HCT116 (cell line): Measurements from ENCODE around the gene NIT2. TPM values are rescaled to one million over a fixed set of nuclear protein-coding genes. Genes with fewer than 3 reads are reported as not detected.

ENCODE experiments used
- ATAC-seq: fragments of 200-7000 bp; cut with Tn5 transposase; 2 replicates; pipeline ENCODE4 v1.9.1; 2020; ENCODE audit warnings: mild to moderate bottlenecking, moderate library complexity
- BruUV-seq: library from RNA; stranded (reverse); fragments of 400-500 nt; replicated peaks from 2 replicates; lab custom pipeline; 2021; lab: Mats Ljungman, UMichigan
- CTCF ChIA-PET: fragments of 300-600 bp; sonication (Branson Sonifier 250); formaldehyde crosslinking; loops from one replicate; lab custom pipeline; 2021; ENCODE audit warnings: antibody characterized with exemption; lab: Charles Lee
- POLR2A ChIA-PET: fragments of 300-600, 350-600 bp; sonication (Branson Sonifier 250); formaldehyde crosslinking; loops from one replicate; lab custom pipeline; 2021; ENCODE audit warnings: antibody characterized with exemption; lab: Charles Lee
- RAD21 ChIA-PET, 2 experiments: fragments of 300-600 bp; sonication (Branson Sonifier 250); formaldehyde crosslinking; loops; one replicate each; lab custom pipeline; 2023; ENCODE audit warnings: low total read pairs in 2 of 2; ENCODE audit not compliant: uncharacterized antibody in 2 of 2, unreplicated experiment in 2 of 2, low non-redundant PET in 1 of 2; lab: Charles Lee
- DNase-seq: peaks from one replicate; pipeline ENCODE4 v3.0.0-alpha.2; 2010; ENCODE audit warnings: low read depth, low spot score
- H2AFZ ChIP-seq: fragments of 200-600 bp; shearing (Covaris generic), sonication (generic); 2 replicates; pipeline ENCODE4 v1.6.1; 2017; ENCODE audit warnings: low read depth, mixed run types, mixed read lengths, antibody characterized with exemption, low read length; ENCODE audit not compliant: poor library complexity, severe bottlenecking
- H3K27ac ChIP-seq: 2 replicates; pipeline ENCODE4 v1.5.1; 2012; ENCODE audit warnings: low read depth, low read length
- H3K27me3 ChIP-seq: fragments of 200-600 bp; sonication (generic); 2 replicates; pipeline ENCODE4 v1.6.1; 2016; ENCODE audit warnings: mixed run types, low read length, mixed read lengths; ENCODE audit not compliant: insufficient read depth
- H3K36me3 ChIP-seq, 2 experiments: fragments of 200-500 bp in 1 of 2; fragments of 200-600 bp in 1 of 2; sonication (Bioruptor generic) in 1 of 2; sonication (generic) in 1 of 2; 2 replicates each; pipeline versions ENCODE4 v1.5.1 to v1.6.1; 2014 to 2016; ENCODE audit warnings: low read length in 2 of 2, inconsistent platforms in 1 of 2, mixed read lengths in 1 of 2, mixed run types in 1 of 2; ENCODE audit not compliant: insufficient read depth in 2 of 2, control insufficient read depth in 1 of 2
- H3K4me1 ChIP-seq, 2 experiments: fragments of 200-600 bp in 1 of 2; sonication (generic) in 1 of 2; 2 replicates each; pipeline versions ENCODE4 v1.5.1 to v1.6.1; 2012 to 2017; ENCODE audit warnings: low read length in 2 of 2, inconsistent platforms in 1 of 2, mild to moderate bottlenecking in 1 of 2, mixed read lengths in 1 of 2, mixed run types in 1 of 2, moderate library complexity in 1 of 2; ENCODE audit not compliant: insufficient read depth in 2 of 2, control insufficient read depth in 1 of 2
- H3K4me2 ChIP-seq: fragments of 200-600 bp; sonication (generic); 2 replicates; pipeline ENCODE4 v1.6.1; 2017; ENCODE audit warnings: mixed run types, low read length, mixed read lengths
- H3K4me3 ChIP-seq, 2 experiments: fragments of 200-600 bp in 1 of 2; sonication (generic) in 1 of 2; replicated peaks in 1 of 2; 2 replicates each; pipeline ENCODE4 v1.5.1; 2011 to 2016; ENCODE audit warnings: low read length in 2 of 2, control low read depth in 1 of 2, low read depth in 1 of 2, mild to moderate bottlenecking in 1 of 2, mixed read lengths in 1 of 2, mixed run types in 1 of 2
- H3K79me2 ChIP-seq: fragments of 200-600 bp; sonication (generic); 2 replicates; pipeline ENCODE4 v1.6.1; 2017; ENCODE audit warnings: mild to moderate bottlenecking, mixed run types, low read length, moderate library complexity, mixed read lengths; ENCODE audit not compliant: insufficient read depth
- H3K9ac ChIP-seq: fragments of 200-600 bp; sonication (generic); 2 replicates; pipeline ENCODE4 v1.6.1; 2016; ENCODE audit warnings: low read length, mixed read lengths
- H3K9me2 ChIP-seq: fragments of 200-600 bp; sonication (generic), shearing (Covaris generic); 2 replicates; pipeline ENCODE4 v1.6.1; 2017; ENCODE audit warnings: mixed run types, mild to moderate bottlenecking, moderate library complexity; ENCODE audit not compliant: insufficient read depth
- H3K9me3 ChIP-seq, 2 experiments: fragments of 200-500 bp in 1 of 2; fragments of 200-600 bp in 1 of 2; sonication (Bioruptor generic) in 1 of 2; sonication (generic) in 1 of 2; 2 replicates each; pipeline ENCODE4 v1.6.1; 2014 to 2017; ENCODE audit warnings: low read length in 2 of 2, mixed read lengths in 2 of 2, inconsistent platforms in 1 of 2, low read depth in 1 of 2, mild to moderate bottlenecking in 1 of 2, mixed run types in 1 of 2, moderate library complexity in 1 of 2; ENCODE audit not compliant: control insufficient read depth in 1 of 2, insufficient read depth in 1 of 2
- H4K20me1 ChIP-seq: fragments of 200-600 bp; sonication (generic), shearing (Covaris generic); 2 replicates; pipeline ENCODE4 v1.6.1; 2017; ENCODE audit warnings: mixed run types, mild to moderate bottlenecking, moderate library complexity; ENCODE audit not compliant: insufficient read depth
- EGR1 ChIP-seq: IDR thresholded peaks from 2 replicates; pipeline ENCODE4 v1.6.1; 2012; ENCODE audit warnings: low read depth
- EZH2 ChIP-seq: fragments of 200-600 bp; sonication (generic); IDR thresholded peaks from 2 replicates; pipeline ENCODE4 v1.6.1; 2017; ENCODE audit warnings: antibody characterized with exemption, mixed run types
- EZH2phosphoT487 ChIP-seq: fragments of 200-600 bp; IDR thresholded peaks from 2 replicates; pipeline ENCODE4 v1.6.1; 2018; ENCODE audit warnings: antibody characterized with exemption, borderline replicate concordance
- POLR2AphosphoS5 ChIP-seq: IDR thresholded peaks from 2 replicates; pipeline ENCODE4 v1.6.1; 2011; ENCODE audit warnings: mild to moderate bottlenecking, low read depth, low read length, moderate library complexity
- RAD21 ChIP-seq: IDR thresholded peaks from 2 replicates; pipeline ENCODE4 v1.6.1; 2012; ENCODE audit warnings: low read depth, mild to moderate bottlenecking
- SP1 ChIP-seq: IDR thresholded peaks from 2 replicates; pipeline ENCODE4 v1.6.1; 2012; ENCODE audit warnings: low read depth
- TCF7L2 ChIP-seq: IDR thresholded peaks from 2 replicates; pipeline ENCODE4 v1.7.0; 2011; ENCODE audit warnings: borderline replicate concordance, inconsistent platforms; ENCODE audit not compliant: insufficient read depth, insufficient read length; ENCODE audit errors: extremely low read depth
- intact Hi-C: fragments of 100-400 bp; cut with micrococcal nuclease; formaldehyde crosslinking; loops from 2 replicates; pipeline ENCODE4 v1.10.0; 2022
- total RNA-seq: library from RNA; stranded (reverse); gene quantifications from one replicate; pipeline ENCODE4 v1.2.1, GENCODE V29; 2021; ENCODE audit not compliant: unreplicated experiment
- TF ChIP-seq, protein P1 (sequence below): IDR thresholded peaks from 2 replicates; pipeline ENCODE4 v1.6.1; 2012
- TF ChIP-seq, protein P2 (sequence below): IDR thresholded peaks from 2 replicates; pipeline ENCODE4 v1.6.1; 2011; ENCODE audit warnings: mild to moderate bottlenecking, low read length, moderate library complexity; ENCODE audit not compliant: insufficient replicate concordance; ENCODE audit errors: extremely low read depth
- TF ChIP-seq, protein P3 (sequence below): IDR thresholded peaks from 2 replicates; pipeline ENCODE4 v1.6.1; 2012; ENCODE audit warnings: low read depth

The NIT2 gene
- total RNA-seq, 1 experiment from 2014 or later = 44.7 TPM

DNA sequence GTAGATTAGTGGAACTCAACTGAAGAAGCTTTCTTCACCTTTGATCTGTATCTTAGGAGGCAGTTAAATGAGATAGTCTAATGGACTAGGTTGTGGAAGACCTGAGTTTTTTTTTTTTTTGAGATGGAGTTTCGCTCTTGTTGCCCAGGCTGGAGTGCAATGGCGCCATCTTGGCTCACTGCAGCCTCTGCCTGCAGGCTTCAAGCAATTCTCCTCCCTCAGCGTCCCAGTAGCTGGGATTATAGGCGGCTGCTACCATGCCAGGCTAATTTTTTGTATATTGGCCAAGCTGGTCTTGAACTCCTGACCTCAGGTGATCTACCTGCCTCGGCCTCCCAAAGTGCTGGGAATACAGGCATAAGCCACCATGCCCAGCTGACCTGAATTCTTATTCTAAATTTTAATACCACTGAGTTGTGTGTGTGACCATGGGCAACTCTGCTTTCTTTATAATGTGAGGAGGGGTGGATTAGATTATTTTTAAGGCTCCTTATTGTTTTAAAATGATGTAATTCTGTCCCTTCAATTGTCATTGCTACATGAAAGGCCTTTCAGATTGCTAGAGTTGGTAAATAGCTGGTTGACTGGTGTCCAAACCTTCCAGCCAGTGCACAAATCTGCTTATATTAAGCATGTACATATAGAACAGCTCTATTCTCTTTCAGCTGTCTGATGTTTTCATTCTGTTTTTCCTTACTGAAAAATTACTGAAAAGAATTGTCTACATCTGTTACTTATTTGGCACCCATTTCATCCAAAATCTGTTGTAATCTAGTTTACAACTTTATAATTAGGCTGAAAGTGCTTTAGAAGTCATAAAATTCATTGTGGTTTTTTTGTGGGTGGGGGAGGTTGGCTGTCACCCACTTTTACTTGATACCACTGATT, 69.0 kb downstream of the NIT2 start:
- Histone ChIP-seq H4K20me1 (no peaks in the 10 kb centered on the region), H3K4me3 (no peak overlapping the region), H3K27ac (no peak overlapping the region), H3K36me3 (no peaks in the 10 kb centered on the region), H2AFZ (no peak overlapping the region), H3K9ac (no peak overlapping the region), H3K79me2 (peaks cover 24% of the 10 kb centered on the region)
- POLR2A ChIA-PET = no interaction called here
- no peak for ATAC-seq
- no peak for TF ChIP-seq EZH2
- no peak for TF ChIP-seq EZH2phosphoT487
- TF ChIP-seq, protein P1, sequence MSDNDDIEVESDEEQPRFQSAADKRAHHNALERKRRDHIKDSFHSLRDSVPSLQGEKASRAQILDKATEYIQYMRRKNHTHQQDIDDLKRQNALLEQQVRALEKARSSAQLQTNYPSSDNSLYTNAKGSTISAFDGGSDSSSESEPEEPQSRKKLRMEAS = no peak
- no peak for TF ChIP-seq RAD21
- TF ChIP-seq, all 23 proteins: peak for 0
- ChIA-PET RAD21 (no interaction called here), CTCF (interaction anchor here (0.6 kb wide), 1 partner anchor 189 kb away, joined by 3 read pairs; no protein-coding TSS in a partner anchor)
- BruUV-seq = no TSS peak
- Histone ChIP-seq H3K4me1 (peaks cover 14 to 24% of the 10 kb centered on the region in 2 experiments), H3K9me3 (no peaks in the 10 kb centered on the region), H3K4me2 (no peak overlapping the region), H3K9me2 (no peaks in the 10 kb centered on the region), H3K27me3 (no peaks in the 10 kb centered on the region)
- intact Hi-C loops = no loop called here
- DNase-seq = no peak

DNA sequence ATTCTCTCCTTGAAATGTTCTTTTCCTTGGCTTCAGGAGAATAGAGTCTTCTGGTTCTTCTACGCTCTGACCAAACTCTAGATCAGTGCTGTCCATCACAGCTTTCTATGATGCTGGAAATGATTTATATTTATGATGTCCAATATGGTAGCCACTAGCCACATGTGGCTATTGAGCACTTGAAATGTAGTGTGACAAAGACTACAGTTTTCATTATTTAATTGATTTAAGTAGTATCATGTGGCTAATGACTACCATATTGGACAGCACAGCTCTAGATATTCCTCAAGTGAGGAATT, 69.6 kb downstream of the NIT2 start:
- H3K36me3 ChIP-seq = no peaks in the 10 kb centered on the region
- H3K9ac ChIP-seq = no peak overlapping the region
- H3K4me3 ChIP-seq = no peak overlapping the region
- H3K79me2 ChIP-seq = peaks cover 18% of the 10 kb centered on the region
- no peaks in the 10 kb centered on the region for H3K9me3 ChIP-seq
- intact Hi-C loops = no loop called here
- H3K27ac ChIP-seq = no peak overlapping the region
- no peak overlapping the region for H3K4me2 ChIP-seq
- ChIA-PET CTCF (no interaction called here), RAD21 (no interaction called here), POLR2A (no interaction called here)
- H4K20me1 ChIP-seq = no peaks in the 10 kb centered on the region
- no peaks in the 10 kb centered on the region for H3K9me2 ChIP-seq
- BruUV-seq = no TSS peak
- ATAC-seq = no peak
- H3K27me3 ChIP-seq = no peaks in the 10 kb centered on the region
- peaks cover 14 to 23% of the 10 kb centered on the region in 2 experiments for H3K4me1 ChIP-seq
- H2AFZ ChIP-seq = no peak overlapping the region
- DNase-seq = no peak
- TF ChIP-seq SP1 (no peak), POLR2AphosphoS5 (no peak), EZH2phosphoT487 (no peak), EGR1 (no peak), TCF7L2 (no peak)
- TF ChIP-seq, protein P2, sequence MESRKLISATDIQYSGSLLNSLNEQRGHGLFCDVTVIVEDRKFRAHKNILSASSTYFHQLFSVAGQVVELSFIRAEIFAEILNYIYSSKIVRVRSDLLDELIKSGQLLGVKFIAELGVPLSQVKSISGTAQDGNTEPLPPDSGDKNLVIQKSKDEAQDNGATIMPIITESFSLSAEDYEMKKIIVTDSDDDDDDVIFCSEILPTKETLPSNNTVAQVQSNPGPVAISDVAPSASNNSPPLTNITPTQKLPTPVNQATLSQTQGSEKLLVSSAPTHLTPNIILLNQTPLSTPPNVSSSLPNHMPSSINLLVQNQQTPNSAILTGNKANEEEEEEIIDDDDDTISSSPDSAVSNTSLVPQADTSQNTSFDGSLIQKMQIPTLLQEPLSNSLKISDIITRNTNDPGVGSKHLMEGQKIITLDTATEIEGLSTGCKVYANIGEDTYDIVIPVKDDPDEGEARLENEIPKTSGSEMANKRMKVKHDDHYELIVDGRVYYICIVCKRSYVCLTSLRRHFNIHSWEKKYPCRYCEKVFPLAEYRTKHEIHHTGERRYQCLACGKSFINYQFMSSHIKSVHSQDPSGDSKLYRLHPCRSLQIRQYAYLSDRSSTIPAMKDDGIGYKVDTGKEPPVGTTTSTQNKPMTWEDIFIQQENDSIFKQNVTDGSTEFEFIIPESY = no peak
- TF ChIP-seq, protein P3, sequence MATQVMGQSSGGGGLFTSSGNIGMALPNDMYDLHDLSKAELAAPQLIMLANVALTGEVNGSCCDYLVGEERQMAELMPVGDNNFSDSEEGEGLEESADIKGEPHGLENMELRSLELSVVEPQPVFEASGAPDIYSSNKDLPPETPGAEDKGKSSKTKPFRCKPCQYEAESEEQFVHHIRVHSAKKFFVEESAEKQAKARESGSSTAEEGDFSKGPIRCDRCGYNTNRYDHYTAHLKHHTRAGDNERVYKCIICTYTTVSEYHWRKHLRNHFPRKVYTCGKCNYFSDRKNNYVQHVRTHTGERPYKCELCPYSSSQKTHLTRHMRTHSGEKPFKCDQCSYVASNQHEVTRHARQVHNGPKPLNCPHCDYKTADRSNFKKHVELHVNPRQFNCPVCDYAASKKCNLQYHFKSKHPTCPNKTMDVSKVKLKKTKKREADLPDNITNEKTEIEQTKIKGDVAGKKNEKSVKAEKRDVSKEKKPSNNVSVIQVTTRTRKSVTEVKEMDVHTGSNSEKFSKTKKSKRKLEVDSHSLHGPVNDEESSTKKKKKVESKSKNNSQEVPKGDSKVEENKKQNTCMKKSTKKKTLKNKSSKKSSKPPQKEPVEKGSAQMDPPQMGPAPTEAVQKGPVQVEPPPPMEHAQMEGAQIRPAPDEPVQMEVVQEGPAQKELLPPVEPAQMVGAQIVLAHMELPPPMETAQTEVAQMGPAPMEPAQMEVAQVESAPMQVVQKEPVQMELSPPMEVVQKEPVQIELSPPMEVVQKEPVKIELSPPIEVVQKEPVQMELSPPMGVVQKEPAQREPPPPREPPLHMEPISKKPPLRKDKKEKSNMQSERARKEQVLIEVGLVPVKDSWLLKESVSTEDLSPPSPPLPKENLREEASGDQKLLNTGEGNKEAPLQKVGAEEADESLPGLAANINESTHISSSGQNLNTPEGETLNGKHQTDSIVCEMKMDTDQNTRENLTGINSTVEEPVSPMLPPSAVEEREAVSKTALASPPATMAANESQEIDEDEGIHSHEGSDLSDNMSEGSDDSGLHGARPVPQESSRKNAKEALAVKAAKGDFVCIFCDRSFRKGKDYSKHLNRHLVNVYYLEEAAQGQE = no peak
